Suppressor macrophage treated with lipopolysaccharide for 4 hours (primary cell): ENCODE measurements around the gene CACNA1B.

Experiments used
- DNase-seq: peaks from one replicate; pipeline ENCODE4 v3.0.0-alpha.2; 2020

CACNA1B gene

DNA sequence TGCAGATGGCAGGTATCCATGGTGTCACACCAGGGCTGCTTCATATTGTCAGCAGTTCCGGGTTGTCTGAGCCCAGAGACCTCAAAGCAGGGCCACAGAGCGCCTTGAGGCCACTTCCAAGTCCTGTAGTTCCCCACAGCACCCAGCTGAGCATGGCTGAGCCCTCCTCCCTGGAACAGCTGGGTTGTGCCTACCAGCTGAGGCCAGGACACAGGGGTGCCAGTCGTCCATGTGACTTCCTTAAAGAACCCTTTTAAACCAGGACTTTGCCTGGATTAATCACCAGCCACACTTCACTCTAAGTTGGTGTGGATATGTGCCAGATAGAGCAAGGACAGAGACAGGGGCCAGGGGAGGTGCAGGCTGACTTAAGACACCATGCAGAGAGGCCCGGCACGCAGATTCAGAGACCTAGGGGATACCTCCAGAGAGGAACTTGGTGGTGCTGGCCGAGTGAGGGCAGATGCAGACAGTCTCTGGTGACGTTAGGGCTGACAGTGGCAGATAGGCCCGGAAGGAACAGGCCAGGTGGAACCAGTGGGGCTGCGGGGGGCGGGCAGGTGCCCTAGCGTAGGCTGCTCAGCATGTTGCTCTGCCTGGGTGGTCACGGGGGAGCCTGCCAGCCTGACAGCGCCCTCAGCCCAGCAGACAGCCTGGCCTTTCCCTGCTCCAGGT lies 142.7 kb downstream of the CACNA1B start:
- no peak for DNase-seq

DNA sequence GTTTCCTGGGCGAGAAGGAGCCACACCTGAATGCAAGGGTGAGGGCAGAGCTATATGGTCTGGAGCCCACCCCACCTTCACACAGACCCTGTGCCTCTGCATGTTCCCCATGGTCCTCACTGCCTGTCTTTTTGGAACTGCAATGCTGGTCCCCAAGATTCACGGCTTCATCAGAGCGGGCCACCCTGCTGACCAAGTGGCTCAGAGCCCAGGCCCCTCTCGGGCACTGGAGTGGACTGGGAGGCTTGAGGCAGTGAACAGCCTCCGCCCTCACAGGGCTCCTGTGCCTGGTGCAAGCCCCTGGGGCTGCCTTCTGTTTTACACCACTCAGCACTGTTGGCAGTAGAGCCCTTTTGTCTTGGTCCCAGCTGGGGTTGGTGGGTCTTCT lies 143.2 kb downstream of the CACNA1B start:
- DNase-seq = no peak

DNA sequence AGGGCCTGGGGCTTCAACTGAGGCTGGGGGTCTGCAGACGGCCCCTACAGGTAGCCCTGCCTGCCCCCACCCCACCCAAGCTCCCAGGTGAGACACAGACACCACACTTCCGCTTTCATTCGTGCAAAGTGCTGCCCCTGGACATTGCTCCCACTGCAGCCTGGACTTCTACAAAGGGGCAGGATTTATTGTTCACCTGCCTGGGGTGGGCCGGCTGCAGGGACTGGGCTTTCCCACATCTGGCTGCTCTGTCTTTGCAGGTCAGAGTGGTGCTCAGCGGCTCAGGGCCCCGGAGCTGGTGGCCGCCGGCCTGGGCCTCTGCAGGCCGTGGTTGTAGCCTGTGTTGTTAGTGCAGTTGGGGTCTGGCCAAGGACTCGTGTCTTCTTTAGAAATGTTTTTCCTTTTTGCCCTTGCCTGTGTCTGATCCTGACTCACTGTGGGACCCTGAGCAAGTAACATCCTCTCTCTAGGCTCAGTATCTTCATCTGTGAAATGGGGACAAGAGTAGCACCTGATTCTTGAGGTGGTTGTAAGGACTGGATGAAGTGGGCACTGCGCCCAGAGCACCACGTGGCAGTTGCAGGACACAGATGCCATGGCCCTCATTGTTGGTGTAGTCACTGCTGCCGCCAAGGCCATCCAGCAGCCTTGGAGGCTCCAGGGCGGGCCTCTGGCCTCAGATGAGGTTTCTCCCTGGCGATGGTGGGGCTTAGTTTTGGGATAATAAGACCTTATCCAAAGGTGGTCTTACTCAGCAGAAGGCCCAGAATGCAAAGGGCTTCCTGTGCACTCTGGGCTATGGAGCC lies 143.9 kb downstream of the CACNA1B start:
- no peak for DNase-seq

DNA sequence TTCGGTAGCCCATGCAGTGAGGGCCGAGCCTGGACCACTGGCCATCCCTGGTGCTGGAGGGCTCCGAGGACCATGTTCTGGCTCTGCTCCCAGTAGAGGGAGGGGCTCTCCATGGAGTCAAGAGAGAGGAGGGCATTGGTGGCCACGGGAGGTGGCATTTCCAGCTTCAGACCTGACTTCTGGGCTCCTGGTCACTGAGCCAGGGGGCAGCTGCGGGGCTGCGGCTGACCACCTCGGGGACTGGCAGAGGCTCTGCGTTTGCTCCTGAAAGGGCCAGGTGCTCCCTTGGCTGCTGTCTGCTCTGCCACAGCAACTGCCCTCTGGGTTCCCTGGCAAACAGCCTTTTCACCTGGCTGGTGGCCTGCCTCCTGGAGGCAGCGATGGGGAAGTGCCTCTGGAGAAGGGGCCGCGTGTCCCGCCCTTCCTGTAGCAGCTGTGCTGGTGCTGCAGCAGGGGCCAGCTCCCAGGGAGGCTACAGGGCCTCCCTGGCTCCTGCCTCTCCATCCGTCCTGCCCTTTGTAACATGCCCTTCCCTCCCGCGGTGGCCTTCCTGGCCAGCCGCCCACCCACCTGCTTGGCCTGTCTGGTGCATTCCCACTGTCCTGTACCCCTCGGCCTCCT lies 144.6 kb downstream of the CACNA1B start:
- no peak for DNase-seq

DNA sequence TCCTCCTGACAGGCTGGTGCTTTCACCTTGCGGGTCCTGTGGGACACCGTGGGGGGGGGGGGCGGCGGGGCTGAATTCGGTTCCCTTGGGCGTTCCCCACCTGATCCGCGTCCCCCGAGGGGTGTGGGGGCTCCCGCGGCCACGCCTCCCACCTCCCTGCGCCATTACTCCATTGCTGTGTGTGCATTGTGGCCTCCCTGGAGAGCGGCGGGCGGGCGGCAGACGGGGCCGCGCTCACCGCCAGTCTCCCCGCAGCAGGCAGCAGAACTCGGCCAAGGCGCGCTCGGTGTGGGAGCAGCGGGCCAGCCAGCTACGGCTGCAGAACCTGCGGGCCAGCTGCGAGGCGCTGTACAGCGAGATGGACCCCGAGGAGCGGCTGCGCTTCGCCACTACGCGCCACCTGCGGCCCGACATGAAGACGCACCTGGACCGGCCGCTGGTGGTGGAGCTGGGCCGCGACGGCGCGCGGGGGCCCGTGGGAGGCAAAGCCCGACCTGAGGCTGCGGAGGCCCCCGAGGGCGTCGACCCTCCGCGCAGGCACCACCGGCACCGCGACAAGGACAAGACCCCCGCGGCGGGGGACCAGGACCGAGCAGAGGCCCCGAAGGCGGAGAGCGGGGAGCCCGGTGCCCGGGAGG lies 145.3 kb downstream of the CACNA1B start:
- DNase-seq = no peak

DNA sequence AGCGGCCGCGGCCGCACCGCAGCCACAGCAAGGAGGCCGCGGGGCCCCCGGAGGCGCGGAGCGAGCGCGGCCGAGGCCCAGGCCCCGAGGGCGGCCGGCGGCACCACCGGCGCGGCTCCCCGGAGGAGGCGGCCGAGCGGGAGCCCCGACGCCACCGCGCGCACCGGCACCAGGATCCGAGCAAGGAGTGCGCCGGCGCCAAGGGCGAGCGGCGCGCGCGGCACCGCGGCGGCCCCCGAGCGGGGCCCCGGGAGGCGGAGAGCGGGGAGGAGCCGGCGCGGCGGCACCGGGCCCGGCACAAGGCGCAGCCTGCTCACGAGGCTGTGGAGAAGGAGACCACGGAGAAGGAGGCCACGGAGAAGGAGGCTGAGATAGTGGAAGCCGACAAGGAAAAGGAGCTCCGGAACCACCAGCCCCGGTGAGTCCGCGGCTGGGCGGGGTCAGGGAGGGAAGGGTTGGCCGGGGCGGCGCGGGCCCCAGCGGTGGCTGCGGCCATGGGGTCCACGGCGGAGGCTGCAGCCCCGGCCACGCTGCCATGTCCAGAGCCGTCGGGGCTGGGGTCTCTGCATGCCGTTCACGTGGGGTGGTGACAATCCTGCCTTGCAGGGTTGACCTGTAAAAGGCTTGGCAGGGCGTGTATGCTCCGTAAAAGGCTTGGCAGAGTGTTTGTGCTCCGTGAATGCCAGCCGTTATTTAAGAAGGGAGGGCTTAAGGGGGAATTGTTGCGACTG lies 146.0 kb downstream of the CACNA1B start:
- DNase-seq = no peak

DNA sequence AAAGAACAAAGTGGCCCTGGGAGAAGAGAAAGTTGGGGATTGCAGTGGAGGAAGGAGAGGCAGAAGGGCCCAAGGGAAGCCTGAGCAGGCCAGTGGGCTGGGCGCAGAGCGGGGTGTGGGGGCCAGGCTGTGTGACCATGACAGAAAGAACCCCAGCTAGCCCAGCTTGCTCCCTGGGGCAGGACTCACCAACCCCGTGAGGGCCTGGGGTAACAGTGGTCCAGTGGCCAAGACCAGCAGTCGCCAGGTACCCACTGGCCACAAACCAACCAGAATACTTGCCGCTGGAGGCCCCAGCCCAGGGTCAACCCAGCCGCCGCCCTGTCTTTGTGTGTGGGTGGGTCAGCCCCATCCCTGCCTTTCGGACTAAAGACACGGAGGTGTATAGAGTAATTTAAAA lies 146.5 kb downstream of the CACNA1B start:
- no peak for DNase-seq

DNA sequence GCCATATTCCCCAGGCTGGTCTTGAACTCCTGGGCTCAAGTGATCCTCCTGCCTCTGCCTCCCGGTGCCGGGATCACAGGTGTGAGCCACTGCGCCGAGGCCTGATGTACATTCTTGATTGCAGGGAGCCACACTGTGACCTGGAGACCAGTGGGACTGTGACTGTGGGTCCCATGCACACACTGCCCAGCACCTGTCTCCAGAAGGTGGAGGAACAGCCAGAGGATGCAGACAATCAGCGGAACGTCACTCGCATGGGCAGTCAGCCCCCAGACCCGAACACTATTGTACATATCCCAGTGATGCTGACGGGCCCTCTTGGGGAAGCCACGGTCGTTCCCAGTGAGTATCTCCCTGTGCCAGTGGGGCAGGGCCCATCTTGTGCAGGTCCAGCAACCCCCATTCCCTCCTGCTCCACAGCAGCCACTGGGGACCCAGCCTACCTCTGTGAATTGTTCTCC lies 147.3 kb downstream of the CACNA1B start:
- DNase-seq = no peak

DNA sequence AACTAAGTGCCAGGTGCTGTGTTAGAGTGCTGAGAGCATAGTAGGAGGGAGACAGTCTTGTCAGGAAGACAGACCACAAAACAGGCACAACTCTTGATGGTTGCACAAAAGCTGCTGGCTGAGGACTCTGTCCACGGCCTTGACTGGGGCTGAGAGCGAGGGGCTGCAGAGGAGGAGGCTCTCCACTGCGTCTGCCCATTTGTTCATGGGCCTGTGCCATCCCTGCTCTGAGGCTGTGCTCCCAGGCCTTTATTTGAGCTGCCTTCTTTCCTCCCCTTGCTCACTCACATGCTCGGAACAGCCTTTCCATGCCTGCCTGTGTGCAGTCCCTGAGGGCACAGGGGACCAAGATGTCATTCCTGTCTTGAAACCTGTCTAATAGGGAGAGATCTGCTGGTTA lies 147.8 kb downstream of the CACNA1B start:
- DNase-seq = no peak

DNA sequence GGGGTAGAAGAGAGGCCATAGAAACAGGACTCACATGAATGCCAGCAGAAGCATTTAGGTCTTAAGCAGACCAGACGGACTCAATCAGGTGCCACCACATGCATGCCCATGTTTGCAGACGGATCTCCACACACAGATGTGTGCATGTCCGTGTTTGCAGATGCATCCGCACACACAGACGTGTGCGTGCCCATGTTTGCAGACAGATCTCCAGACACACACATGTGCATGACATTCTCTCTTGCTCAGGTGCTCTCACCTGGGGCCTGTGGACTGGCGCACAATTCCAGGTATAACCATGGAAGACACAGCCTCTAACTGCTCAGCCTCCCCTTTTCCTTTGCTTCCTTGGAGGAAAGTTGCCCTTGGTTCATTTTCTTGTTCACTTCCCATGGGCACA lies 148.3 kb downstream of the CACNA1B start:
- DNase-seq = no peak

DNA sequence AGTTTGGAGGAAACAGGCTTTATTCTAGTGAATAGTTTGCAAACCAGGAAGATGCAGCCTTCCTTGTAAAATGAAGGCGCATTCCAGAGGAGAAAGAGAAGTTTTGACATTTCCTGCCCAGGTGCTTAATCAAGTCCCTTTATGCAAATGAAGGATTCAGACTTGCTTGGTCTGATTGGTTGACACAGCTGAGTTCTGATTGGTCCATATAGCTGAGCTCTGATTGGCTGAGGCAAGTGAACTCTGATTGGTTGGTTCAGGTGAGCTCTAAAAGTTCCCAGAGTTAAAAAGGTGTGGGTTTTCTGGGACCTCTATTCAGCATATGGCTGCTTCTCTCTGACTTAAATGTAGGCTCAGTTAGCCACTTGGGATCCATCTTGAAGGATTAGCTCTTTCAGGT lies 151.0 kb downstream of the CACNA1B start:
- DNase-seq = no peak

DNA sequence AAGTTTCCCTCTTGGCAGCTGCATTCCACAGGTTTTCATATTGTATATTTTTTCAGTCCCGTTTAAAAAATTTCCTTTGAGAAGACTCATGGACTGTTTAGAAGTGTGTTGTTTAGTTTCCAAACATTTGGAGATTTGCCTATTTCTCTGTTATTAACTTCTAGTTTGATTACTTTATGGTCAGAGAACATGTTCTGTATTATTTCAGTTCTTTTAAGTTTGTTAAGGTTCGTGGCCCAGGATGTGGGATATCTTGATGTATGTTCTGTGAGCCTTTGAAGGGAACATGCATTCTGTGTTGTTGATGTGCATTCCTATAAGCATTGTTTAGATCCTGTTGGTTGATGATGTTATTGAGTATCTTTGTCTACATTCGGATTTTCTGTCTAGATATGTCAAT lies 153.6 kb downstream of the CACNA1B start:
- DNase-seq = no peak

DNA sequence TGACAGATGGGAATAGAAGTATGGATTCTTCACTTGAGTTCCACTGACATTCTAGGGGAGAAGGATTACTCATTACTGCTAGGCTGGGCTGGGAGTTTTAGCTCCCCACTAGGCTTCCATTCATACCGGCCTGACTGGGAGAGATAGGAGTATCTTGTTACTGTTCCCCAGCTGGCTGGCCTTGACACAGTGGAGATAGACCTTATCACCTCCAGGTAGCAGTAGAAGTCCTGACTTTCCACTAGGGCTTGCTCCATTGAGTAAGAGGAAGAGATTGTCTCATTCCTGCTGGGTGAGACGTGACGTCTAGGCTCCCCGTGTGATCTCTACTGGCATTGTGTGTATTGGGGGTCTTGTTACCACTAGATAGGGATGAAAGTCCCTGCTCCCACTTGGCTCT lies 156.4 kb downstream of the CACNA1B start:
- DNase-seq = no peak

DNA sequence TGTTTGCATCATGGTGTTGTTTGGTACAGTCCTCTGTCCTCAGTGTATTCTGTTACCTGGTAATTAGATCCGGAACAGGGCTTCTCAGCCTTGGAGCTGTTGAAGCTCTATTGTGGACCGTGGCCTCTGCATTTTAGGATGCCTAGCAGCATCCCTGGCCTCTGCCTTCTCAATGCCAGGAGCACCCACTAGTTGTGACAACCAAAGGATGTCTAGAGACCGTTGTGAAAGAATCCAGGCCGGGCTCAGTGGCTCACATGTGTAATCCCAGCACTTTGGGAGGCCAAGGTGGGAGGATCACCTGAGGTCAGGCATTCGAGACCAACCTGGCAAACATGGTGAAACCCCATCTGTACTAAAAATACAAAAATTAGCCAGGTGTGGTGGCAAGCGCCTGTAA lies 159.6 kb downstream of the CACNA1B start:
- no peak for DNase-seq

DNA sequence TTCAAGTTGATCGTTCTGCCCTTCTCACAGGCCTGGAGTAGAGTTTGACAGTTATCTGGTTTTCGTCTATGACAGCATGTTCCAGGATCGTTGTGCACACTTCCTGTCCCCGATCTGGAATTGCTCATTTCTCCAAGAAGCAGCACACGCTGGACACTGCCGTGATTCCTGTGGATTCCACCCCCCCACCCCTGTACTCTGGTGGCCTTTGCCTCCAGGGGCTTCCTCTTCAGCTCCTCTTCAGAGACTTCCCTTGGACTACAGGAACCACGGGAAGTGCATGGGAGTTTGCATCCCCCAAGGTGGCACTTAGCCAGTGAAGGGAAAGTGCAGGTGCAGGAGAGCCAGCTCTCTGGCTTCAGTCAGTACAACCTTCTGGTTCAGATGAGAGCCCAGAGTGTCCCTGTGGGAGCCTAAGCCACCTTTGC lies 160.7 kb downstream of the CACNA1B start:
- DNase-seq = no peak

DNA sequence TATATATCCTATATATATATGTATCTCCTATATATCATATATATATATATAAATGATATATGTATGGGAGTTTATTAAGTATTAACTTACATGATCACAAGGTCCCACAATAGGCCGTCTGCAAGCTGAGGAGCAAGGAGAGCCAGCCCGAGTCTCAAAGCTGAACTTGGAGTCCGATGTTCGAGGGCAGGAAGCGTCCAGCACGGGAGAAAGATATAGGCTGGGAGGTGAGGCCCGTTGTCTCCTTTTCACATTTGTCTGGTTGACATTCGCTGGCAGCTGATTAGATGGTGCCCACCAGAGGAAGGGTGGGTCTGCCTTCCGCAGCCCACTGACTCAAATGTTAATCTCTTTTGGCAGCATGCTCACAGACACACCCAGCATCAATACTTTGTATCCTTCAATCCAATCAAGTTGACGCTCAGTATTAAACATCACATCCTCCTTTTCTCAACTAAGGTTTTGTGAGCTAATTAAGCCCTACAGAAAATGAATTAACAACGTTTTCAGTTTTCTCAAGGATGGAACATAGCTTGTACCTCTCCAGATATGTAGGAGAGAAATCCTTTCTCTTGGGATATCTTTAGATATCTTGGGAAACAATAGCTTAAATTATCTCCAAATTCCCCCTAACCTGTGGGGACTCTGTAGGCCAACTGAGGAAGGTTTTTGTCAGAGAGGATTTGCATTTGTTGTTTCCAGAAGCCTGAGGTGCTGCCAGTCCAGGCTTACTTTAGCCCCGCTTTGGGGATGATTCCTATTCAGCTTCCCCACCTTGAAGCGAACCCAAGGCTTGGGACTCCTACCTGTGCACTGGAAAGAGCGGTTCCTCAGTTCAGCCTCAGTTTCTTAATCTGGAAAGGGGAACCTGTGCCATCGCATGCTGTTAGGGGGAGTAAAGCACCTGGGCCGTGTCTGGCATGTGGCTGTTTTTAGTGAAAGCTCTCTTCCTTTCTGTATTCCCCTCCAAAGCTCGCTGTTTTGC lies 163.2 kb downstream of the CACNA1B start:
- no peak for DNase-seq

DNA sequence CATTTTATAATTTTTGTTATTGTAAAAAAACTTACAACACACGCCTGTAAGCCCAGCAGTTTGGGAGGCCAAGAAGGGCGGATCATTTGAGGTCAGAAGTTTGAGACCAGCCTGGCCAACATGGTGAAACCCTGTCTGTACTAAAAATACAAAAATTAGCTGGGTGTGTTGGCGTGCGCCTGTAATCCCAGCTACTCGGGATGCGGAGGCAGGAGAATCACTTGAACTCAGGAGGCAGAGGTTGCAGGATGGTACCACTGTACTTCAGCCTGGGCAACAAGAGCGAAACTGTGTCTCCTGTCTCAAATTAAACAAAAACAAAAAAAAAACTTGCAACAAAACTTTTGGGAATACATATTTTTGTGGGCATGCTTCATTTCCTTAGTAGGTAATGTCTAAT lies 164.6 kb downstream of the CACNA1B start:
- DNase-seq = no peak

DNA sequence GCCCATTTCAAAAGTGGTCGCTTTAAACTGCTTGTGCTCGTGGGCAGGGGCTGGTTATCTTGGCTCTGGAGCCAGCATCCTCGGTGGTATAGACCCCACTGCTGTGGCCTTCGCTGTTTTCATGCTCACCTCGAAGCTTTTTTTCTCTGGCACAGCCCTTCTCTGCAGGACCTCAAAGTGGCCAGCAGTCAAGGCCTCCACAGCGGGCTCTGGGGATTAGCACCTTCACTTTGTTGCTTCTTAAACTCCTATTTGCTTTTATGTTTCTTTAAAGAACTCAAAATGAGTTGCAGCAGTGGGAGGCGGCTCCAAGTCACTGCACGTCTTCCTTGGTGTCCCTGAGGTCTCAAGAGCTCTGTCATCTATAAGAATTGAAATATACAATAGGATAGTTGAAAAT lies 165.1 kb downstream of the CACNA1B start:
- no peak for DNase-seq

DNA sequence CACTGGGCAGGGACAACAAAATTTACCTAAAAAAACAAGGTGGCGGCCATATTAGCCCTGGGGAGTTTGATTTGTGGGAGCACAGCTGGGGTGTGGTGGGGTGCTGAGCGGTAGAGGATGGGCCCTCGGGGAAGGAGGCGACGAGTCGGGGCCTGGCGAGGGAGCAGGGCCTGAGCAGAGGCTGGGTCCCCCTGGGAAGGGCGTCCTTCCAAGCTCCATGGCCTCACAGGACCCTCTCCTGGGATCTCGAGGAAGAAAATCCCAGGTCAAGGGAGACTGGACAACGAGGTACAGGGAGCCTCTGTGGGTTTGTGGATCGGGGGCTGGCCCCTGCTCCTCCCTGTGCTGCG lies 165.5 kb downstream of the CACNA1B start:
- DNase-seq = no peak

DNA sequence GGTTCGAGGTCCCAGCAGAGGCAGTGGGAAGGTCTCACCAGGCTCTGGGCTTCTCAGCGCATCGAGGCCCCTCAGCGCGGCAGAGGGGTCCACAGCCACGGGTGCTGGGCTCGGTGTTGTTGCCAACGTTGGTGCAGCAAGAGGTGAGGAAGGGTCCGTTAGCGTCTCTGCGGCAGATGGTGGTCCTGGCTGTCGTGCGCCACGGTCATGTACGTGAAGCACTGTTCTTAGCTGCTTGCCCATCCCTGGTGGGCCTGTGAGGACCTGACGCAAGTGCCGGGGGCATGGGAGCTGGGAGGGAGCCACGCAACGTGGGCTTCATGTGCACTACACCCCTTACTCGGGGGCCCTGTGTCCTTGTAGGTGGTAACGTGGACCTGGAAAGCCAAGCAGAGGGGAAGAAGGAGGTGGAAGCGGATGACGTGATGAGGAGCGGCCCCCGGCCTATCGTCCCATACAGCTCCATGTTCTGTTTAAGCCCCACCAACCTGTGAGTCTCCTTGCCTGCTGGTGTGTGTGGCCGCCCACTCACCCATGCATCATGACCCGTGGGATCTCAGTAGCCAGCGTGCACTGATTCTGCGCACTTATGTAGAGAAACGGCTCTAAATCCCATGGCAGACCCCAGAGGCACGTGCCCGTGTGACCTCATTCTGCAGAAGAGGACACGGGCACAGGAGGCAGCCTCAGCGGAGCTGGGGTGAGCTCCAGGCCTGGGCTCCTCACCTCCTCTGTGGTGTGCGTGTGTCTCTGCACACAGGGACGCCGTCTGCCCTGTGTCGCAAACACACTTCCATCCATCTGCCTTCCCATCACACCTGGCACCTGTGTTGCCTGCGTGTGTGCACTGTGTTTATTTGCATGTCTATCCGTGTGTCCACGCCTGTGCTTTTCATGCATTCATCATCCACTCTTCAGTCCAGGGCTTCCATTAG lies 166.1 kb downstream of the CACNA1B start:
- DNase-seq = no peak
